GM12875 (cell line): ENCODE data around the gene SOCS3.

ENCODE experiments used
- H3K4me3 ChIP-seq: one replicate; pipeline ENCODE4 v1.5.1; 2011; ENCODE audit warnings: low read depth, low read length, control low read depth
- CTCF ChIP-seq: IDR thresholded peaks from 2 replicates; pipeline ENCODE4 v1.5.1; 2011; ENCODE audit warnings: low read depth, mild to moderate bottlenecking, control low read depth, inconsistent platforms, low read length, moderate library complexity, borderline replicate concordance; ENCODE audit not compliant: insufficient read depth

The SOCS3 gene

GRCh38 chr17:78403822-78404221 is 43.9 kb upstream of the SOCS3 start:
- no peak for TF ChIP-seq CTCF
- H3K4me3 ChIP-seq = no peak overlapping the region

- H3K4me3 ChIP-seq = no peak overlapping the region
- no peak for TF ChIP-seq CTCF
Observed at GRCh38 chr17:78401891-78402290, 42.0 kb upstream of the SOCS3 start.

GRCh38 chr17:78401246-78401645 is 41.4 kb upstream of the SOCS3 start:
- no peak overlapping the region for H3K4me3 ChIP-seq
- no peak for TF ChIP-seq CTCF

DNA sequence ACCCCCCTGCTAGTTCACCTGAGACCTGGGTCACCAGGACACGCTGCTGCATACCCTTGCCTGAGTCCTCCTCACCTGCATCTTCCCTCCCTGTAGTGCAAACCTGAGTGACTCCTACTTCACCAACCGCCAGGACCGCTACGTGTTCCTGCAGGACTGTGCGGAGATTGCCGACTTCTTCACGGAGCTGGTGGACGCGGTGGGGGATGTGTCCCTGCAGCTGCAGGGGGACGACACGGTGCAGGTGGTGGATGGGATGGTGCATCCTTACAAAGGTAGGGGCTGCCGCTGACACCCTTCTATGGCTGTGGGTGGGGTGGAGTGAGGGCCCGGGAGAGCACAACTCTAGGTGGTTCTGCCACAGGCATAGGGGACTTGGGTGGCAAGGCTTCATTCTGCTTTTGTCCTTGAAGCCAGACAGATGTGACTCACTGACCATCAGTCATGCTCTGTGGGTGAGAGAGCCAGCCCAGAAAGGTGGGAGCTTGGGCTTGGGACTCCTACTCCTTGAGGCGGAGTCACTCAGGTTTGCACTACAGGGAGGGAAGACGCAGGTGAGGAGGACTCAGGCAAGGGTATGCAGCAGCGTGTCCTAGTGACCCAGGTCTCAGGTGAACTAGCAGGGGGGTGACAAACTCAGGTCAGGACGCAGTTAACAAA is 40.8 kb upstream of the SOCS3 start:
- H3K4me3 ChIP-seq = no peak overlapping the region
- no peak for TF ChIP-seq CTCF

GRCh38 chr17:78399693-78400144 is 39.8 kb upstream of the SOCS3 start:
- H3K4me3 ChIP-seq = no peak overlapping the region
- TF ChIP-seq CTCF = no peak

DNA sequence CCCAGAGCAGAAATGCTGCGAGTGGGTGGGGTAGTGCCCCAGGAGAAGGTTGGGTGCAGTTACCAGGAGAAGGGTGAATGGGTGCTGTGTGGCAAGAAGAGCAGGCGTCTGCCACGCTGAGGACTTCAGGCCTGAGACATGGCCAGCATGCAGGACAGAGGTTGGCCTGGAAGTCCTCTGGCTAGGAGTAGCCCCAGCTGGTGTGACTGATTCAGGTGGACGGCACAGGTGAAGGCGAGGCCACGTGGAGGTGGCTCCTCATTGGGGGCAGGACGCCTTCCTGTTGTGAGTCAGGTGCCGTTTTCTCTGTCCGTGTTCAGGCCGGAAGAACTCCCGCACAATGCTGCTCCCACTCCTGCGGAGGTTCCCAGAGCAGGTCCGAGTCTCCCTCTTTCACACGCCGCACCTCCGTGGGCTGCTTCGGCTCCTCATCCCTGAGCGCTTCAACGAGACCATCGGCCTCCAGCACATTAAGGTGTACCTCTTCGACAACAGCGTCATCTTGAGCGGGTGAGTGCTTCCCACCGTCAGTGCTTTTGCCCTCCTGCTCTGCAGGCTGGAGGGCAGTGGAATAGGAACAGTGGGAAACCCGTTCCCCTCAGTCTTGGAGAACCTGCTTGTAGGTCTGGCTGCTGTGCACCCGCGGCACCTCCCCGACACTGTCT is 39.3 kb upstream of the SOCS3 start:
- H3K4me3 ChIP-seq = no peak overlapping the region
- no peak for TF ChIP-seq CTCF

- no peak overlapping the region for H3K4me3 ChIP-seq
- TF ChIP-seq CTCF = no peak
Observed at GRCh38 chr17:78398390-78398789, 38.5 kb upstream of the SOCS3 start.
